Small intestine (tissue), 7 donors: ENCODE measurements around the gene SIPA1L3. TPM values are rescaled to one million over a fixed set of nuclear protein-coding genes. Genes with fewer than 3 reads are reported as not detected.

Experiments
- DNase-seq, 2 donors: peaks; one replicate each; pipeline versions ENCODE4 v3.0.0 to v3.0.0-alpha.2; 2013
- FAIRE-seq: peaks from 2 replicates; lab custom pipeline; 2012; peaks lifted over from hg19 to GRCh38; lab: Jason Lieb, UNC
- H3K27ac ChIP-seq, 3 donors: one replicate each; pipeline ENCODE4 v1.5.1; 2013; ENCODE audit warnings: low read length in 2 of 3, mild to moderate bottlenecking in 2 of 3, control low read depth in 1 of 3, inconsistent platforms in 1 of 3, low read depth in 1 of 3, moderate library complexity in 1 of 3
- H3K27me3 ChIP-seq, 3 donors: one replicate each; pipeline ENCODE4 v1.6.1; 2013; ENCODE audit warnings: low read length in 3 of 3, inconsistent platforms in 1 of 3; ENCODE audit not compliant: control insufficient read depth in 3 of 3, insufficient read depth in 3 of 3
- H3K36me3 ChIP-seq, 3 donors: one replicate each; pipeline ENCODE4 v1.6.1; 2013; ENCODE audit warnings: low read length in 3 of 3, inconsistent platforms in 1 of 3, low read depth in 1 of 3, mild to moderate bottlenecking in 1 of 3, moderate library complexity in 1 of 3; ENCODE audit not compliant: control insufficient read depth in 3 of 3, insufficient read depth in 2 of 3
- H3K4me1 ChIP-seq, 3 donors: one replicate each; pipeline ENCODE4 v1.6.1; 2013; ENCODE audit warnings: low read length in 2 of 3, inconsistent platforms in 1 of 3, low read depth in 1 of 3, mild to moderate bottlenecking in 1 of 3, moderate library complexity in 1 of 3; ENCODE audit not compliant: control insufficient read depth in 3 of 3, insufficient read depth in 2 of 3
- H3K4me3 ChIP-seq, 3 donors: one replicate each; pipeline ENCODE4 v1.5.1; 2013; ENCODE audit warnings: low read length in 3 of 3, control low read depth in 1 of 3, inconsistent platforms in 1 of 3, low read depth in 1 of 3, mild to moderate bottlenecking in 1 of 3, moderate library complexity in 1 of 3
- H3K9me3 ChIP-seq, 2 donors: one replicate each; pipeline ENCODE4 v1.6.1; 2013; ENCODE audit warnings: low read depth in 1 of 2, low read length in 1 of 2; ENCODE audit not compliant: control insufficient read depth in 2 of 2, insufficient read depth in 1 of 2
- WGBS, 3 donors: extraction: QIAGEN DNeasy Blood & Tissue Kit; methylation state at CpG; one replicate each; pipeline ENCODE4 v1.1.7; 2013; 5-methylcytosine and 5-hydroxymethylcytosine counted together
- polyA plus RNA-seq, 4 donors: library from polyadenylated mRNA; stranded (reverse) in 3 of 4; unstranded in 1 of 4; fragments of 200-250 nt in 3 of 4; fragments of 120-200 nt in 1 of 4; gene quantifications; one replicate each; pipeline versions ENCODE4 v1.2.1 to v1.2.3, GENCODE V29; 2013
- donor health status: healthy with polysubstance abuse.
- donor health status: control.
- donor health status: control.
- donor health status: Bipolar disorder and iron deficiency.
- donor health status: healthy.

Gene SIPA1L3
- polyA plus RNA-seq, 4 donors, result 19.2 to 57.9 (median 34.1) TPM

DNA sequence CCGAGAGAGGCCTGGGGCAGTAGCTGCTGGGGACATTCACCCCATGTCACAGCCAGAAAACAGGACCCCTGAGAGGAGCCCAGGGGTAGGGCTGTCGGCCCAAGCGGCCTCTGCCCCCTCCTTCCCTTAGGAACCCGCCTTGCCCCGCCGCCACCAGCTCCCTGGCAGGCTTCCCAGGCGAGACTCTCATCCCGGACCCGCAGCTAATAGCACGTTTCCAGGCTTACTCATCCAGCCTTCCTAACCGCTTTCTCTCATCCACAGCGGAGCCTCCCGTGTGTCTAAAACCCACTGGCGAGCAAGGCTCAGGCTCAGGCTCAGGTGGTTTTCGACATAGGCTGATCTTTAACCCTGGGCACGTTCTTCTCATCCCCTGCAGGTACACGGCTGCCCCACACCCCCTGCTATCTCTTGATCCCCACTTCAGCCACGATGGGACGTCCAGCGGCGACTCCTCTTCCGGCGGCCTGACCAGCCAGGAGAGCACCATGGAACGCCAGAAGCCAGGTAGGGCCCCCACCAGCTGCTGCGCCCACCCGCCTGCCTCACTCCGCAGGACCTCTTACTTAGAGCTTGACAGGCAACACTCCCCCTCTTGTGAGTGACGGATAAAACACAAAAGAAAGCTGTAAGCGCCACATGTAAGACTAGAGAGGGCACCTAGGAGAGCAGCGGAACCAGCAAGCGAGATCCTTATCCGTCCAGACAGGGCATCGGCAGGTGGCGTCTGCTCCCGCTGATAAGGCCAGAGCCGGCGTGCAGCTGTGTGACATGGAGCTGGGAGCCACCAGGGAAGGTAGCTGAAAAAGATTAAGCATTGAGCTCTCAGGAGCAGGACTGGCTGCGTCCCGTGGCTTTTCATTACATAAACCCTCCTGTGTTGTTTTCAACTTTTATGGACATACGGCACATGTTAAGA is 245.7 kb downstream of the SIPA1L3 start:
- Histone ChIP-seq H3K36me3 (peaks cover 8 to 81% (median 23%) of the 10 kb centered on the region in 3 donors), H3K4me1 (no peaks in the 10 kb centered on the region), H3K27me3 (no peaks in the 10 kb centered on the region), H3K4me3 (no peak overlapping the region), H3K9me3 (no peaks in the 10 kb centered on the region), H3K27ac (no peak overlapping the region)
- no peak for DNase-seq
- FAIRE-seq, result no peak
- WGBS, 3 donors, result 93 to 95% (median 93%) methylated on average over 40 of the region's 40 CpGs

DNA sequence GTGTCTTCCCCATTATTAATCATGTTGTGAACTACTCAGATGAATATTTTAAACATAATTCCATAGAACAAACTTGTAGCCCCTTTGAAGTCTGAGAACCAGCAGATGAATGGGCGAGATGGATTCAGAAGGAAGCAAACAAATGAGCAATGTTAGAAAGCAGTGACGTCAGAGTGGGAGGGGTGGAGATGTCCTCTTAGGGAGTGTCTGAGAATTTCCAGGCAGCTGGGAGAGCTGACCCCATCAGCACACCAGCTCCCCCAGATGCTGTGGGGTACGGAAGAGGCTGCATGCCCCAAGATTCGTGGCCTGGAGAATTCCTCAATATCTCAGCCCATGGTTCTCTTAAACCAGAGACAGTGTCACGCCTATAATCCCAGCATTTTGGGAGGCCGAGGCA is 248.4 kb downstream of the SIPA1L3 start:
- FAIRE-seq, result no peak
- WGBS, 3 donors, result 79 to 87% (median 85%) methylated on average over 6 of the region's 6 CpGs

DNA sequence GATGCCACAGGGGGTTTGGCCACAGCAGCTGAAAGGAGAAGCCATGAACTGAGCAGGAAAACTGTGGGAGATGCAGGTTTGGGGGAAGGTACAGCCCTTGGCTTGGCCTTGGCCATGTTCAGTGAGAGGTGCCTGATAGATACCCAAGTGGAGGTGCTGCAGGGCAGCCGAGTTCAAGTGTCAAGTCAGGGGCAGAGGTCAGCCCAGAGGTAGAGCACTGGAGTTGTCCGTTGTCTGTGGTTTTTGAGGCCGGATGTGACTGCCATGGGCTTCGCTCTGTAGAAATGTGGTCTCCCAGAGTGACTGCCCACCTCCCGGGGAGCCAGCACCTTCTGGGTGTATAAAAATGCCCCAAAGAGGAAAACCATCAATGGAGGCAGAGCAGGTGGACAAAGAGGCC is 251.7 kb downstream of the SIPA1L3 start:
- no peaks in the 10 kb centered on the region for H3K27me3 ChIP-seq
- peaks cover 9 to 83% (median 33%) of the 10 kb centered on the region in 3 donors for H3K36me3 ChIP-seq
- no peaks in the 10 kb centered on the region for H3K4me1 ChIP-seq
- no peak for FAIRE-seq
- peaks cover 0 to 19% of the 10 kb centered on the region in 2 donors for H3K9me3 ChIP-seq
- no peak for DNase-seq
- H3K27ac ChIP-seq, result no peak overlapping the region
- no peak overlapping the region for H3K4me3 ChIP-seq
- 82 to 94% (median 91%) methylated on average over 5 of the region's 5 CpGs for WGBS, 3 donors

More for the DNA sequence above, 248.4 kb downstream of the SIPA1L3 start:
- H3K4me3 ChIP-seq, result no peak overlapping the region
- no peak for DNase-seq
- H3K4me1 ChIP-seq, result no peaks in the 10 kb centered on the region
- H3K36me3 ChIP-seq, result peaks cover 8 to 85% (median 27%) of the 10 kb centered on the region in 3 donors
- no peaks in the 10 kb centered on the region for H3K9me3 ChIP-seq
- no peak overlapping the region for H3K27ac ChIP-seq
- H3K27me3 ChIP-seq, result no peaks in the 10 kb centered on the region

DNA sequence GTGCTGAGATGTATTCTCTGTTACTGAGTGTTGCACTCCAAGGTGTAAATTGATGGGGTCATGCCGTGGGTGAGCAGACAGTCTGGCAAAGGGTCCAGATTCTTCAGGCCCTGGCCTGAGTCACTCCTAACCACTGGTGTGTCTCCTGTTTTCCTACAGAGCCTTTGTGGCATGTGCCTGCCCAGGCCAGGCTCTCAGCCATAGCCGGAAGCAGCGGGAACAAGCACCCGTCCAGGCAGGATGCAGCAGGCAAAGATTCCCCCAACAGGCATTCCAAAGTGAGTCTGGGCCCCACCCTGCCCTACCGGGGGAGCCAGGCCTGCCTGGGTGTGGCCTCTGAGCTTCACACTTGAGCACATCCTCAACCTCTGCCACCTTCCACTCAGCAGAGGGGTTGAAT is 255.1 kb downstream of the SIPA1L3 start:
- WGBS, 3 donors, result 95 to 100% (median 96%) methylated on average over 5 of the region's 5 CpGs
- Histone ChIP-seq H3K36me3 (peaks cover 9 to 91% (median 32%) of the 10 kb centered on the region in 3 donors), H3K9me3 (peaks cover 0 to 19% of the 10 kb centered on the region in 2 donors), H3K4me1 (no peaks in the 10 kb centered on the region), H3K27ac (no peak overlapping the region), H3K4me3 (no peak overlapping the region), H3K27me3 (no peaks in the 10 kb centered on the region)
- FAIRE-seq (no peak), DNase-seq (no peak)

DNA sequence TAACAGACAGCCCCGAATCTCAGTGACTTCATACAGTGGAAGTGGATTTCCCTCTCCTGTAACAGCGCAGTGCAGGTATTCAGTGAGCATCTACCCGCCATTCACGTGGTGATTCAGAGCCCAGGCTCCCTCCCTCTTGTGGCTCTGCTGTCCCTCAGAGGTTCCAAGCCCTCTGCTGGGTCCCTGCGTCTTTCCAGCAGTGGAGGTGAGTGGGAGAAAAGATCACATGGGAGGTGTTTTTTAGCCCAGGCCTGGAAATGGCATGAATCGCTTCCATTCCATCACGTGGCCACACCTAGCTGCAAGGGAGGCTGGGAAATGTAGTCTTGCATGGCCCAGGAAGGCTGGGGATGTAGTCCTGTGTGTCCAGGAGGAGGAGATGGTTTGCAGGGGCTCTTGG is 255.6 kb downstream of the SIPA1L3 start:
- Histone ChIP-seq H3K27me3 (no peaks in the 10 kb centered on the region), H3K4me3 (no peak overlapping the region), H3K9me3 (peaks cover 0 to 19% of the 10 kb centered on the region in 2 donors), H3K36me3 (peaks cover 9 to 91% (median 30%) of the 10 kb centered on the region in 3 donors), H3K4me1 (no peaks in the 10 kb centered on the region), H3K27ac (no peak overlapping the region)
- DNase-seq, result no peak
- 95 to 97% (median 97%) methylated on average over 7 of the region's 7 CpGs for WGBS, 3 donors
- no peak for FAIRE-seq

DNA sequence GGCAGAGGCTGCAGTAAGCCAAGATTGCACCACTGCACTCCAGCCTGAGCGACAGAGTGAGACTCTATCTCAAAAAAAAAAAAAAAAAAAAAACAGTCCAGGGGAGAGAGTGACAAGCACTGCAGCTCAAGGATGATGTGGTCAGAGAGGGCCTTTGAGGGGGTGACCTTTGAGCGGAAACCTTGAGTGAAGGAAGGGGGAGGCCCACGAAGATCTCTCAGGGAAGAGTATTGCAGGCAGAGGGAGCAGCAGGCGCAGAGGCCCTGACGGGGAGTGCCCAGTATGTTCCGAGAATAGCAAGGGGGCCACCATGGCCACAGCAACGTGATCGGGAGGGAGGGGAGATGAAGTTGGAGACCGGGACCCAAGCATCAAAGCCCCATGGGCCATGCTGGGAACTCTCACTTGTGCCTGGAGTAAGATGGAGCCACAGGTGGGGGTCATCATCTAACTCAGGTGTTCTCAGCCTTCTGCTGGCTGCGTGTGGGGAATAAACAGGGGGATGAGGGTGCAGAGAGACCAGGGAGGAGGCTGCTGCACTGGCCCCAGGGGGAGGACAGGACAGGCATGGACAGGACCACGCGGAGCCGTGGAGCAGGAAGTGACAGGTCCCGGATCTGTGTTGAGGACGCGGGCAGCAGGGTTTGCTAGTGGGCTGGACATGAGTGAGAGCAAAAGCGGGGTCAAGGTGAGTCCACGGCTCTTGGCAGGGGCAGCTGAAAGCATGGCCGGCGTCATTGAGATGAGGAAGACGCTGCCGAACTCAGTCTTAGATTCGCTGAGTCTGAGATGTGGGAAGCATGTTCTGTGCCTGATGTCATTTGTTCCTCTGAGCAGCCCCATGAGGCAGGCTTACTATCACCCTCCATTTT is 256.6 kb downstream of the SIPA1L3 start:
- peaks cover 0 to 19% of the 10 kb centered on the region in 2 donors for H3K9me3 ChIP-seq
- H3K4me3 ChIP-seq, result no peak overlapping the region
- peaks cover 9 to 90% (median 25%) of the 10 kb centered on the region in 3 donors for H3K36me3 ChIP-seq
- no peak for FAIRE-seq
- no peak overlapping the region for H3K27ac ChIP-seq
- no peaks in the 10 kb centered on the region for H3K27me3 ChIP-seq
- 94 to 97% (median 95%) methylated on average over 23 of the region's 23 CpGs for WGBS, 3 donors
- H3K4me1 ChIP-seq, result no peaks in the 10 kb centered on the region
- no peak for DNase-seq

DNA sequence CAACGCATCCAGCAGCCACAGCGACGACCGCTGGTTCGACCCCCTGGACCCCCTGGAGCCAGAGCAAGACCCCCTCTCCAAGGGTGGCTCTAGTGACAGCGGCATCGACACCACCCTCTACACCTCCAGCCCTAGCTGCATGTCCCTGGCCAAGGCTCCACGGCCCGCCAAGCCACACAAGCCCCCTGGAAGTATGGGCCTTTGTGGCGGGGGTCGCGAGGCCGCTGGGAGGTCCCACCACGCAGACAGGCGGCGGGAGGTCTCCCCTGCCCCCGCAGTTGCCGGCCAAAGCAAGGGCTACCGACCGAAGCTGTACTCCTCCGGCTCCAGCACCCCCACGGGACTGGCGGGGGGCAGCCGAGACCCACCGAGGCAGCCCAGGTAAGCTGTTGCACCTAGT is 257.5 kb downstream of the SIPA1L3 start:
- H3K4me1 ChIP-seq, result no peaks in the 10 kb centered on the region
- no peak for FAIRE-seq
- 97 to 99% (median 97%) methylated on average over 21 to 25 of the region's 25 CpGs for WGBS, 3 donors
- no peak overlapping the region for H3K27ac ChIP-seq
- no peaks in the 10 kb centered on the region for H3K27me3 ChIP-seq
- no peak for DNase-seq
- no peak overlapping the region for H3K4me3 ChIP-seq
- peaks cover 0 to 19% of the 10 kb centered on the region in 2 donors for H3K9me3 ChIP-seq
- H3K36me3 ChIP-seq, result peaks cover 13 to 89% (median 23%) of the 10 kb centered on the region in 3 donors

DNA sequence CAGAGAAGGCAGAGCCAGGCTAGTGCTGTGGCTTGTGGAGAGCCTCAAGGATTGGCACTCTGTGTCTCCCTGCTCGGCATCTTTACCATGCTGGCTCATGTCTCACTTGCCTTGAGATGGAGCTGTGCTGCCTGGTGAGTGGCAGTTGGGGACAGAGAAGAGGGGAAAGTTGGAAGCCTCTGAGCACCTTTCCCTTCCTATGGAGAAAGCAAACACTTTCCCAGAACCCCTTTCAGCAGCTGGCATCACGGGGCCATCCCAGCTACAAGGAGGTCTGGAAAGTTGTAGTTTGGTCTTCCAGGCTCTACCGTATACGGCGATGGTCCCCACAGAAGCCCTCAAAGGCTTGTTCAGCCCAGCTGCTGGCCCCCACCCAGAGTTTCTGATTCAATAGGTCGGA is 258.3 kb downstream of the SIPA1L3 start:
- H3K4me1 ChIP-seq, result no peaks in the 10 kb centered on the region
- peaks cover 14 to 90% (median 26%) of the 10 kb centered on the region in 3 donors for H3K36me3 ChIP-seq
- no peak for FAIRE-seq
- 93 to 99% (median 96%) methylated on average over 6 of the region's 6 CpGs for WGBS, 3 donors
- no peak overlapping the region for H3K4me3 ChIP-seq
- peaks cover 0 to 19% of the 10 kb centered on the region in 2 donors for H3K9me3 ChIP-seq
- no peaks in the 10 kb centered on the region for H3K27me3 ChIP-seq
- no peak overlapping the region for H3K27ac ChIP-seq
- no peak for DNase-seq
